Gastroesophageal sphincter (tissue), 4 donors: ENCODE results near the gene WSB2. TPM values are rescaled to one million over a fixed set of nuclear protein-coding genes. Genes with fewer than 3 reads are reported as not detected.
A peak's percentile ranks its signal among the peaks of the same experiment; 100 is the strongest.

Experiments
- ATAC-seq: fragments of 150-250 bp; one replicate; pipeline ENCODE4 v1.9.1; 2016; ENCODE audit warnings: mild to moderate bottlenecking, moderate library complexity
- H3K27ac ChIP-seq, 4 donors: fragments of 200-600 bp; sonication (generic) in 3 of 4; 1 replicate in 3 of 4; 2 replicates in 1 of 4; pipeline ENCODE4 v1.5.1; 2016 to 2019
- H3K27me3 ChIP-seq: fragments of 200-600 bp; sonication (generic); one replicate; pipeline ENCODE4 v1.5.1; 2019
- H3K36me3 ChIP-seq, 2 donors: fragments of 200-600 bp; sonication (generic); one replicate each; pipeline ENCODE4 v1.5.1; 2019; ENCODE audit warnings: control low read depth in 1 of 2
- H3K4me1 ChIP-seq, 3 donors: fragments of 200-600 bp; sonication (generic); 1 replicate in 2 of 3; 2 replicates in 1 of 3; pipeline ENCODE4 v1.5.1; 2016 to 2019; ENCODE audit warnings: control low read depth in 2 of 3
- H3K4me3 ChIP-seq, 2 donors: fragments of 200-600 bp; sonication (generic); one replicate each; pipeline ENCODE4 v1.5.1; 2019; ENCODE audit warnings: mild to moderate bottlenecking in 1 of 2, moderate library complexity in 1 of 2
- H3K9me3 ChIP-seq, 3 donors: fragments of 200-600 bp; sonication (generic); one replicate each; pipeline ENCODE4 v1.5.1; 2017 to 2019; ENCODE audit warnings: control low read depth in 2 of 3
- EP300 ChIP-seq: sonication (generic); formaldehyde crosslinking; IDR thresholded peaks from one replicate; pipeline ENCODE4 v1.6.1; 2017; ENCODE audit warnings: antibody characterized with exemption, mild to moderate bottlenecking
- POLR2A ChIP-seq, 2 donors: fragments of 450-650 bp; IDR thresholded peaks; one replicate each; pipeline ENCODE4 v1.6.1; 2017; ENCODE audit warnings: antibody characterized with exemption in 2 of 2, mild to moderate bottlenecking in 2 of 2, moderate library complexity in 1 of 2
- POLR2AphosphoS5 ChIP-seq: sonication (generic); formaldehyde crosslinking; IDR thresholded peaks from one replicate; pipeline ENCODE4 v1.6.1; 2017; ENCODE audit warnings: antibody characterized with exemption
- WGBS, 2 donors: methylation state at CpG; one replicate each; pipeline ENCODE4 v1.1.5; 2018; ENCODE audit warnings: low coverage in 1 of 2; 5-methylcytosine and 5-hydroxymethylcytosine counted together
- total RNA-seq, 4 donors: library from RNA; depleted of rRNA; stranded (reverse); fragments of >200 nt; gene quantifications; one replicate each; pipeline ENCODE4 v1.1.0, GENCODE V29; 2016
- TF ChIP-seq, protein P1 (sequence below), 4 experiments: fragments of 200-600 bp in 2 of 4; fragments of 450-650 bp in 2 of 4; sonication (generic) in 1 of 4; IDR thresholded peaks; one replicate each; pipeline ENCODE4 v1.5.1; 2017 to 2019; ENCODE audit warnings: antibody characterized with exemption in 4 of 4, mild to moderate bottlenecking in 2 of 4, moderate library complexity in 2 of 4

The WSB2 gene
- total RNA-seq, 4 donors from 2014 or later: 73.0 to 85.9 (median 81.5) TPM

DNA sequence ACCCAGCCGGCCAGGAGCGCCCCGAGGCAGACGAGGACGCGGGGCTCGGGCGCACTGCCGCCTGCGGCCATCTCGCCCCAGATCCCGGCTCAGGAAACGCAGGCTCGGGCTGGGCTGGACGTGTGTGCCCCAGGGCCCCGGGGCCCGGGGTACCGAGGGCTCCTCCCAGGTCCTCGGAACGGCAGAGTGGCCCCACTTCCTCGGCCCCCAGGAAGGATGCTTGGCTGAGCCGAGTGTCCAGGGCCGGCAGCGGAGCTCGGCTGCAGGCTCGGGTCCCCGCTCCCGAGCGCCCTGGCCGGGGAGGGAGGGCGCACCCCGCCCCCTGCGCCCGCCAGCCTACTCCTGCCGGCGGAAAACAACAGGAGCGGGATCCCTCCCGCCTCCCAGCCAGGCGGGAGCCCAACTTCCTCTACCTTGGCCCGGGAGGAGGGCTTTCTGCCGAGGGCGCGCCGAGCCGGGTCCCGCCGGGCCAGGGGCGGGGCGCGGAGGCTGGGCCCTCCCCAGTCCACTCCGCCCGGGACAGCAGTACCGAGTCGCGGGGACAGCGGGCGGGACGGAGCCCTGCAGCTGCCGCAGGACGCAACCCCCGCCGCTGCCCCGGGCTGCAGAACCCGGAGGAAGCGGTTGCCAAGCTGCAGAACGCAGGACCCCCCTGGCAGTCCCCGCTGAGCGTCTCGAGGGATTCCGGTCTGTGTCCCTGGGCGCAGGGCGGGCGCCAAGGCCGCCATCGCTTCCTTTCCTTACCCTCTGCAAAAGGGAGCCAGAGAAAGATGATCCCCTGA is 42.8 kb upstream of the WSB2 start, which contains the start of gene VSIG10:
TSS of gene VSIG10 (minus strand) at position 411 of the 782 bp plus-strand sequence. CDS start at position 71, 340 bp downstream.
- Histone ChIP-seq H3K36me3 (no peaks in the 10 kb centered on the region), H3K4me3 (peak within 1 kb of the TSS; percentile 61 to 64)
- no CpG with 5 or more reads among the region's 75 CpGs for WGBS, 2 donors

DNA sequence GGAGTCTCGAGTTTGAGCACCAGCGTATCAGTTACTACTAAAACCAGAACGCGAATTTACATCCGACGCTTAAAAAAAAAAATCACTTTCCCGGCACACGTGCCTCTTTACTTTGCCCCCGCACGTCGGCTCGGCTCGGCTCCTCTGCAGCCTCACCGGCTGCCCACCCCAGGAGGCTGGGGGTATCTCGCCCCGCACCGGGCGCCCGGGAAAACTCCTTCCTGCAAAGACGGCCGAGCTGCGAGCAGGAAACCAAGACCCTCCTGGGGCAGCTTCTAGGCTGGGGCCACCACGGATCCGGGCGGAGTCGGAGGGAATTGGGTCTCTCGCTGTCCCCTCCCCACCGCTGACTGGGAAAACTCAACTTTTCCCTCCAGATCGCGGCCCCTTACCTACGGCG is 42.2 kb upstream of the WSB2 start:
- peak overlapping the region; percentile 20 to 85 (median 77) for H3K27ac ChIP-seq
- no peaks in the 10 kb centered on the region for H3K9me3 ChIP-seq
- TF ChIP-seq EP300 (no peak), POLR2AphosphoS5 (no peak), POLR2A (IDR thresholded peaks at IDR 0.05) (no peak)
- TF ChIP-seq, protein P1, sequence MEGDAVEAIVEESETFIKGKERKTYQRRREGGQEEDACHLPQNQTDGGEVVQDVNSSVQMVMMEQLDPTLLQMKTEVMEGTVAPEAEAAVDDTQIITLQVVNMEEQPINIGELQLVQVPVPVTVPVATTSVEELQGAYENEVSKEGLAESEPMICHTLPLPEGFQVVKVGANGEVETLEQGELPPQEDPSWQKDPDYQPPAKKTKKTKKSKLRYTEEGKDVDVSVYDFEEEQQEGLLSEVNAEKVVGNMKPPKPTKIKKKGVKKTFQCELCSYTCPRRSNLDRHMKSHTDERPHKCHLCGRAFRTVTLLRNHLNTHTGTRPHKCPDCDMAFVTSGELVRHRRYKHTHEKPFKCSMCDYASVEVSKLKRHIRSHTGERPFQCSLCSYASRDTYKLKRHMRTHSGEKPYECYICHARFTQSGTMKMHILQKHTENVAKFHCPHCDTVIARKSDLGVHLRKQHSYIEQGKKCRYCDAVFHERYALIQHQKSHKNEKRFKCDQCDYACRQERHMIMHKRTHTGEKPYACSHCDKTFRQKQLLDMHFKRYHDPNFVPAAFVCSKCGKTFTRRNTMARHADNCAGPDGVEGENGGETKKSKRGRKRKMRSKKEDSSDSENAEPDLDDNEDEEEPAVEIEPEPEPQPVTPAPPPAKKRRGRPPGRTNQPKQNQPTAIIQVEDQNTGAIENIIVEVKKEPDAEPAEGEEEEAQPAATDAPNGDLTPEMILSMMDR (IDR thresholded peaks at IDR 0.05): no peak
- H3K4me3 ChIP-seq: peak overlapping the region; percentile 61 to 64
- H3K27me3 ChIP-seq: no peaks in the 10 kb centered on the region
- WGBS, 2 donors: 0% methylated on average over 4 to 11 of the region's 32 CpGs
- no peaks in the 10 kb centered on the region for H3K36me3 ChIP-seq
- ATAC-seq: no peak
- peaks cover 0 to 18% (median 0%) of the 10 kb centered on the region in 3 donors for H3K4me1 ChIP-seq

More for the DNA sequence above, 42.8 kb upstream of the WSB2 start, which contains the start of gene VSIG10:
- H3K27me3 ChIP-seq: no peaks in the 10 kb centered on the region
- peak; percentile 97 for ATAC-seq
- no peaks in the 10 kb centered on the region for H3K9me3 ChIP-seq
- TF ChIP-seq POLR2AphosphoS5 (peak; percentile 5), POLR2A (IDR thresholded peaks at IDR 0.05) (peak; percentile 53 to 67), EP300 (no peak)
- TF ChIP-seq, protein P1 (IDR thresholded peaks at IDR 0.05): peak in 1 of 4 experiments; percentile 2
- peak within 1 kb of the TSS; percentile 20 to 85 (median 77) for H3K27ac ChIP-seq
- peaks cover 0 to 18% (median 0%) of the 10 kb centered on the region in 3 donors for H3K4me1 ChIP-seq

DNA sequence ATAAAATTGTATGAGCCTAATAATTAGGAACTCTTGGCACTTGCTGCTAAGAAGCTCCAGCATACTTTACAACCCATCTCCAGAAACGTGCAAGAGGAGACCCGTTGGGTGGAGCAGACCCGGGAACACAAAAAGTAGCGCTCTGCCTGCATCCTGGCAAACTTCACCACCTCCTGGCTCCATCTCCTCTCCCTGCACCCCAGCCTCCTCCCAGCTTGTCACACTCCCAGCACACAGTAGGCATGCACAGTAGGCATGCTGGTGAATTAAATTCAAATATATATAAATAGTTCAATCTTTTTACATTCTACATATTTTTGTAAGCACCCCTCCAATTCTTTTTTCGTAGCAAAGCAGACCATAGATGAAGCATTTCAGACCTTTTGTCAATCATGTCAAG is 41.6 kb upstream of the WSB2 start:
- Histone ChIP-seq H3K4me3 (peak overlapping the region in 1 of 2 donors; percentile 64), H3K36me3 (no peaks in the 10 kb centered on the region), H3K27me3 (no peaks in the 10 kb centered on the region), H3K9me3 (no peaks in the 10 kb centered on the region), H3K27ac (peak overlapping the region in 1 of 4 donors; percentile 85), H3K4me1 (peaks cover 0 to 18% (median 0%) of the 10 kb centered on the region in 3 donors)
- no peak for ATAC-seq
- no peak for TF ChIP-seq POLR2AphosphoS5
- WGBS, 2 donors: 46 to 66% methylated on average over 3 to 5 of the region's 5 CpGs

DNA sequence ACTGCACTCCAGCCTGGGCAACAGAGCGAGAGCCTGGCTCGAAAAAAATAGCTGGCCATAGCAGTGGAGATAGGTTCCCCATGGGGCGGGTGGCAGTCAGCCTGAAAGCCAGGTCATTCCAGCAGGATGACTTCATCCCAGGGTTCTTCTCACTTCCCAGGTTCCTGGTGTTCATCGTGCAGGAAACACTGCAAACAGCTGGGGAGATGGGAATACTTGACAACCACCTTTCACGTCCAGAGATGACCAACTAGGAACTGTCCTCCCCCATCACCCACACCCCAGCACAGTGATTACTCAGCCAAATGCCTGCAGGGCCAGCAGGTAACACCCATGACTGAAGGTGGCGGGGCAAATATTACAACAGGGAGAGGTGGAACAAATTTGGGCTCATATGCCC is 41.1 kb upstream of the WSB2 start:
- TF ChIP-seq, protein P1 (IDR thresholded peaks at IDR 0.05): no peak
- no peak for TF ChIP-seq POLR2A (IDR thresholded peaks at IDR 0.05)
- TF ChIP-seq EP300: no peak
- TF ChIP-seq POLR2AphosphoS5: no peak
- WGBS, 2 donors: 85% methylated on average over 6 of the region's 6 CpGs; no CpG with 5 or more reads in 1 of the 2 donors
- no peaks in the 10 kb centered on the region for H3K9me3 ChIP-seq
- peaks cover 0 to 18% (median 0%) of the 10 kb centered on the region in 3 donors for H3K4me1 ChIP-seq
- no peak overlapping the region for H3K4me3 ChIP-seq
- ATAC-seq: no peak
- H3K36me3 ChIP-seq: no peaks in the 10 kb centered on the region
- no peaks in the 10 kb centered on the region for H3K27me3 ChIP-seq
- H3K27ac ChIP-seq: no peak overlapping the region

DNA sequence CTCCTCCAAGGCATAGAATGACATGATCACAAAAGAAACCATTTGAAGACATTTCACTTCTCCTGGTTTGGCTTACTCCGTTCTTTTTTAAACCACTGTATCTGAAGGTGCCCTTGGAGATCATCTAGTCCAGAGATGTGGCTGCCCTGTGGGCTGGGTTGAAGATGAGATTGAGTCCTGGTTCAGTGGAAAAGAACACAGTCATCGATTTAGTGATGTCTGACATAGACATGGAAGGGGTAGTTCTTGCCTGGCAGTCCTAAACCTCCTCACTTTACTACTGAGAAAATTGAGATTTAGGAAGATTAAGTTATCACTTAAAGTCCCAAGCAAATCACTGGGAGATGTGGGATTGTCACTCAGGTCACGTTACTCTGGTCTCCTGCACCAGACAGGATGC is 40.1 kb upstream of the WSB2 start:
- TF ChIP-seq, protein P1 (IDR thresholded peaks at IDR 0.05): no peak
- TF ChIP-seq POLR2A (IDR thresholded peaks at IDR 0.05) (no peak), POLR2AphosphoS5 (no peak), EP300 (no peak)
- no peak overlapping the region for H3K27ac ChIP-seq
- no peaks in the 10 kb centered on the region for H3K9me3 ChIP-seq
- peaks cover 0 to 18% (median 0%) of the 10 kb centered on the region in 3 donors for H3K4me1 ChIP-seq
- ATAC-seq: no peak
- H3K36me3 ChIP-seq: no peaks in the 10 kb centered on the region
- no peaks in the 10 kb centered on the region for H3K27me3 ChIP-seq
- WGBS, 2 donors: 78 to 82% methylated on average over 1 to 3 of the region's 3 CpGs
- no peak overlapping the region for H3K4me3 ChIP-seq
